Suprapubic skin (tissue), 4 donors: ENCODE data around the gene MUSK. TPM values are rescaled to one million over a fixed set of nuclear protein-coding genes. Genes with fewer than 3 reads are reported as not detected.

ENCODE experiments used
- DNase-seq, 2 donors: peaks; one replicate each; pipeline ENCODE4 v3.0.0-alpha.2; 2019; ENCODE audit warnings: low spot score in 2 of 2
- H3K27ac ChIP-seq: fragments of 200-600 bp; sonication (generic); one replicate; pipeline ENCODE4 v1.5.1; 2019
- H3K27me3 ChIP-seq: fragments of 200-600 bp; sonication (generic); one replicate; pipeline ENCODE4 v1.5.1; 2019
- H3K36me3 ChIP-seq: fragments of 200-600 bp; sonication (generic); one replicate; pipeline ENCODE4 v1.5.1; 2019
- H3K4me1 ChIP-seq: fragments of 200-600 bp; sonication (generic); one replicate; pipeline ENCODE4 v1.5.1; 2019
- H3K4me3 ChIP-seq: fragments of 200-600 bp; sonication (generic); one replicate; pipeline ENCODE4 v1.5.1; 2019; ENCODE audit warnings: mild to moderate bottlenecking
- H3K9me3 ChIP-seq: fragments of 200-600 bp; sonication (generic); one replicate; pipeline ENCODE4 v1.5.1; 2019
- CTCF ChIP-seq, 2 donors: fragments of 200-600 bp in 1 of 2; fragments of 450-650 bp in 1 of 2; sonication (generic) in 1 of 2; IDR thresholded peaks; one replicate each; pipeline ENCODE4 v1.5.1; 2016 to 2019; ENCODE audit warnings: antibody characterized with exemption in 2 of 2, mild to moderate bottlenecking in 1 of 2, moderate library complexity in 1 of 2
- EP300 ChIP-seq: sonication (generic); formaldehyde crosslinking; IDR thresholded peaks from one replicate; pipeline ENCODE4 v1.6.1; 2017; ENCODE audit warnings: antibody characterized with exemption
- POLR2A ChIP-seq, 2 donors: fragments of 450-650 bp; IDR thresholded peaks; one replicate each; pipeline ENCODE4 v1.6.1; 2017; ENCODE audit warnings: antibody characterized with exemption in 2 of 2, mild to moderate bottlenecking in 2 of 2, moderate library complexity in 2 of 2
- POLR2AphosphoS5 ChIP-seq, 3 donors: sonication (generic); formaldehyde crosslinking; IDR thresholded peaks; one replicate each; pipeline ENCODE4 v1.6.1; 2017; ENCODE audit warnings: antibody characterized with exemption in 3 of 3
- WGBS: methylation state at CpG from one replicate; pipeline ENCODE4 v1.1.5; 2018; 5-methylcytosine and 5-hydroxymethylcytosine counted together
- total RNA-seq, 4 donors: library from RNA; depleted of rRNA; stranded (reverse); fragments of >200 nt; gene quantifications; one replicate each; pipeline ENCODE4 v1.1.0, GENCODE V29; 2016

Gene MUSK
- total RNA-seq, 4 donors from 2014 or later, result 0.45 to 1.5 TPM; not detected in 2

GRCh38 chr9:110700953-110701352, 32.4 kb downstream of the MUSK start:
- Histone ChIP-seq H3K27me3 (no peaks in the 10 kb centered on the region), H3K36me3 (no peaks in the 10 kb centered on the region), H3K4me3 (no peak overlapping the region), H3K4me1 (no peaks in the 10 kb centered on the region), H3K9me3 (no peaks in the 10 kb centered on the region), H3K27ac (no peak overlapping the region)
- no peak for DNase-seq
- TF ChIP-seq POLR2A (IDR thresholded peaks at IDR 0.05) (no peak), POLR2AphosphoS5 (IDR thresholded peaks at IDR 0.05) (no peak), CTCF (IDR thresholded peaks at IDR 0.05) (no peak), EP300 (no peak)
- WGBS, result 67% methylated on average over 1 of the region's 1 CpG

- Histone ChIP-seq H3K27ac (no peak overlapping the region), H3K4me1 (no peaks in the 10 kb centered on the region), H3K4me3 (no peak overlapping the region), H3K9me3 (no peaks in the 10 kb centered on the region), H3K27me3 (no peaks in the 10 kb centered on the region), H3K36me3 (no peaks in the 10 kb centered on the region)
- TF ChIP-seq POLR2A (IDR thresholded peaks at IDR 0.05) (no peak), CTCF (IDR thresholded peaks at IDR 0.05) (no peak), POLR2AphosphoS5 (IDR thresholded peaks at IDR 0.05) (no peak), EP300 (no peak)
- no peak for DNase-seq
- WGBS, result 72% methylated on average over 2 of the region's 2 CpGs
These were observed 35.1 kb downstream of the MUSK start for GRCh38 chr9:110703669-110704068.

- no peak for TF ChIP-seq POLR2A (IDR thresholded peaks at IDR 0.05)
- TF ChIP-seq CTCF (IDR thresholded peaks at IDR 0.05), result no peak
- no peak for TF ChIP-seq EP300
- TF ChIP-seq POLR2AphosphoS5 (IDR thresholded peaks at IDR 0.05), result no peak
- no peaks in the 10 kb centered on the region for H3K4me1 ChIP-seq
- no peak overlapping the region for H3K4me3 ChIP-seq
- H3K27ac ChIP-seq, result no peak overlapping the region
- DNase-seq, result no peak
- H3K36me3 ChIP-seq, result no peaks in the 10 kb centered on the region
- H3K27me3 ChIP-seq, result no peaks in the 10 kb centered on the region
- H3K9me3 ChIP-seq, result no peaks in the 10 kb centered on the region
These were observed 38.8 kb downstream of the MUSK start for GRCh38 chr9:110707419-110707818.

GRCh38 chr9:110710420-110710819, 41.8 kb downstream of the MUSK start:
- Histone ChIP-seq H3K27ac (no peak overlapping the region), H3K4me3 (no peak overlapping the region), H3K9me3 (no peaks in the 10 kb centered on the region), H3K4me1 (no peaks in the 10 kb centered on the region), H3K27me3 (no peaks in the 10 kb centered on the region), H3K36me3 (no peaks in the 10 kb centered on the region)
- 77% methylated on average over 3 of the region's 3 CpGs for WGBS
- DNase-seq, result no peak
- TF ChIP-seq EP300, result no peak
- no peak for TF ChIP-seq POLR2AphosphoS5 (IDR thresholded peaks at IDR 0.05)
- TF ChIP-seq CTCF (IDR thresholded peaks at IDR 0.05), result no peak
- no peak for TF ChIP-seq POLR2A (IDR thresholded peaks at IDR 0.05)

- Histone ChIP-seq H3K27me3 (no peaks in the 10 kb centered on the region), H3K9me3 (no peaks in the 10 kb centered on the region), H3K27ac (no peak overlapping the region), H3K4me1 (no peaks in the 10 kb centered on the region), H3K36me3 (no peaks in the 10 kb centered on the region), H3K4me3 (no peak overlapping the region)
- WGBS, result 100% methylated on average over 1 of the region's 1 CpG
- TF ChIP-seq POLR2AphosphoS5 (IDR thresholded peaks at IDR 0.05) (no peak), POLR2A (IDR thresholded peaks at IDR 0.05) (no peak), EP300 (no peak), CTCF (IDR thresholded peaks at IDR 0.05) (no peak)
- no peak for DNase-seq
These were observed 44.4 kb downstream of the MUSK start for GRCh38 chr9:110712955-110713354.
